ENCODE data around the gene PAEP.

Gene PAEP

DNA sequence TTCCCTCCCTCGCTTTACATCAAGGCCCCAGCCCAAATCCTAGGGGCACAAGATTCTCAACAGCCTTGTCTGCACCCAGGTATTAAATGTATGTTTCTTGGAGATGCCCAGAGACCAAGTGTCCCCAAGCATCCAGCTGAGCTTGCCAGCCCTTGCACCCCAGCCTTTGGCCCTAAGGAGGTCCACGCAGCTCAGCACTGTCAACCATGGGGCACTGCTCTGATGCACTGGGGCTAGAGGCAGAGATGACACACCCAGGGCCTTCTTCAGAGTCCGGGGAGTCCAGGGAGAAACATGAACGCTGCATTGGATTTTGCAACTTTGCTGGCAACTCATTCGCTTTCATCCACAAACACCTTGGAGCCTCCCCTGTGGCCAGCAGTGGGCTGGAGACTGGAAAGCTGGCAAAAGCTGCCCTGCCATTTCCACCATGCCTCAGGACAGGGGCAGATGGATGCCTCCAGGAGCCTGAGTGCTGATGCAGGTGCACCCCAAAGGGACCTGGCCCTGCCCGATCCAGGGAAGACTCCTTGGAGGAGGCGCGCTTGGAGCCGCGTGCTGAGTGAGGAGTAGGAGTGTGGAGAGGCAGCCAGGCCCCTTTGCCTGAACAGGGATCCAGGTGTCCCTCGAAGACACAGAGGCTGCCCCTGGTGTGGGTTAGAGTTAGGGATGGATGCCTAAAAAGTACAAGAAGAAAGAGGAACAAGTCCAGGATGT lies 19.3 kb downstream of the PAEP start:
- no peak overlapping the region for H3K9ac ChIP-seq (ENCODE audit: low read length)
- H3K4me3 ChIP-seq (ENCODE audit: low read depth, low read length): no peak overlapping the region
- peaks cover 13% of the 10 kb centered on the region for H3K9me3 ChIP-seq (ENCODE audit: control insufficient read depth, insufficient read depth, low read depth, low read length)
- no peaks in the 10 kb centered on the region for H3K4me1 ChIP-seq (ENCODE audit: control insufficient read depth, insufficient read depth, low read length)
- no peaks in the 10 kb centered on the region for H3K36me3 ChIP-seq (ENCODE audit: control insufficient read depth, insufficient read depth, low read length)
- H3K27me3 ChIP-seq (ENCODE audit: control insufficient read depth, insufficient read depth, low read length): no peaks in the 10 kb centered on the region
- no peak overlapping the region for H3K27ac ChIP-seq (ENCODE audit: low read depth, low read length)

DNA sequence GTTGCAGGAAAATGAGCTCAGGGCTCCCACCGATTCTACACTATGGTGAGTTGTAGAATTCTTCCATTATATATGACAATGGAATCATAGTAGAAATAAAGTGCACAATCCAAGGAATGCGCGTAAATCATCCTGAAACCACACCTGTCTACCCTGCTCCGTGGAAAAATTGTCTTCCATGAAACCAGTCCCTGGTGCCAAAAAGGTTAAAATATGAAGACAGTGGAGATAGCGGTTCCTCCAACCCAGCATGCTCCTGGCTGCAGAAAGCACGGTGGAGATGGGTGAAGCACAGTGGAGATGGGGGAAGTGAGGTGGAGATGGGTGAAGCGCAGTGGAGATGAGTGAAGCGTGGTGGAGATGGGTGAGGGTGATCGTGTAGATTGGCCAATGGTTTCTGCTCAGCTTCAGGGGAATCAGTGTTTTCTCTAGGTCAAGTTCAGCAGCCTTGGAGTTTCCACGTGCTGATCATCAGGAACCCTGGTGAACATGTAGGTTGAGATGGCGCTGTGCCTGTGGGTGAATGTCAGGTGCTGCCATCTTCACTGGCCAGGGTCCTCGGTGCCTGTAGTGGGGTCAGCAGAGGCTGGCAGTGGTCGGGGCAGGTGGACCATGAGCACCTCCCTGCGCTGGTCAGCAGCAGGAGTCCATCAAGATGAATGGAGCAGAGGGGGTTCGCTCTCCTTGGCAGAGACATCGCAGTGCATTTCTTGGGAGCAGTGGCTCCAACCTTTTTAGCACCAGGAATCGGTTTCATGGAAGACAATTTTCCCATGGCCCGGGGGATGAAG lies 20.3 kb downstream of the PAEP start:
- Histone ChIP-seq H3K4me3 (ENCODE audit: low read depth, low read length) (no peak overlapping the region), H3K27me3 (ENCODE audit: control insufficient read depth, insufficient read depth, low read length) (no peaks in the 10 kb centered on the region), H3K9me3 (ENCODE audit: control insufficient read depth, insufficient read depth, low read depth, low read length) (peaks cover 13% of the 10 kb centered on the region), H3K9ac (ENCODE audit: low read length) (no peak overlapping the region), H3K36me3 (ENCODE audit: control insufficient read depth, insufficient read depth, low read length) (no peaks in the 10 kb centered on the region), H3K27ac (ENCODE audit: low read depth, low read length) (no peak overlapping the region), H3K4me1 (ENCODE audit: control insufficient read depth, insufficient read depth, low read length) (no peaks in the 10 kb centered on the region)

DNA sequence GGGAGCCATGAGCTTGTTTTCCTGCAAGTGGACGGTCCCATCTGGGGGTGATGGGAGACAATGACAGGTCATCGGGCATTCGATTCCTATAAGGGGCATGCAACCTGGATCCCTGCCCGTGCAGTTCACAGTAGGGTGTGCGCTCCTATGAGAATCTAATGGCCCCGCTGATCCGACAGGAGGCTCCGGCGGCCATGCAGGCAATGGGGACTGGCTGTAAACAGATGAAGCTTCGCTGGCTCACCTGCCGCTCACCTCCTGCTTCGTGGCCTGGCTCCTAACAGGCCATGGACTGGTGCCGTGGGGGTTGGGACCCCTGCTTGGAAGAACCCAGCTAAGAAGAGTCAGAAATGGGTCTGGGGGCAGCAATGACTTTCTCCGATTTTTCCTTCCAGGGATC lies 21.0 kb downstream of the PAEP start:
- Histone ChIP-seq H3K9me3 (ENCODE audit: control insufficient read depth, insufficient read depth, low read depth, low read length) (peaks cover 13% of the 10 kb centered on the region), H3K4me1 (ENCODE audit: control insufficient read depth, insufficient read depth, low read length) (no peaks in the 10 kb centered on the region), H3K9ac (ENCODE audit: low read length) (no peak overlapping the region), H3K27me3 (ENCODE audit: control insufficient read depth, insufficient read depth, low read length) (no peaks in the 10 kb centered on the region), H3K36me3 (ENCODE audit: control insufficient read depth, insufficient read depth, low read length) (no peaks in the 10 kb centered on the region), H3K27ac (ENCODE audit: low read depth, low read length) (no peak overlapping the region), H3K4me3 (ENCODE audit: low read depth, low read length) (no peak overlapping the region)

DNA sequence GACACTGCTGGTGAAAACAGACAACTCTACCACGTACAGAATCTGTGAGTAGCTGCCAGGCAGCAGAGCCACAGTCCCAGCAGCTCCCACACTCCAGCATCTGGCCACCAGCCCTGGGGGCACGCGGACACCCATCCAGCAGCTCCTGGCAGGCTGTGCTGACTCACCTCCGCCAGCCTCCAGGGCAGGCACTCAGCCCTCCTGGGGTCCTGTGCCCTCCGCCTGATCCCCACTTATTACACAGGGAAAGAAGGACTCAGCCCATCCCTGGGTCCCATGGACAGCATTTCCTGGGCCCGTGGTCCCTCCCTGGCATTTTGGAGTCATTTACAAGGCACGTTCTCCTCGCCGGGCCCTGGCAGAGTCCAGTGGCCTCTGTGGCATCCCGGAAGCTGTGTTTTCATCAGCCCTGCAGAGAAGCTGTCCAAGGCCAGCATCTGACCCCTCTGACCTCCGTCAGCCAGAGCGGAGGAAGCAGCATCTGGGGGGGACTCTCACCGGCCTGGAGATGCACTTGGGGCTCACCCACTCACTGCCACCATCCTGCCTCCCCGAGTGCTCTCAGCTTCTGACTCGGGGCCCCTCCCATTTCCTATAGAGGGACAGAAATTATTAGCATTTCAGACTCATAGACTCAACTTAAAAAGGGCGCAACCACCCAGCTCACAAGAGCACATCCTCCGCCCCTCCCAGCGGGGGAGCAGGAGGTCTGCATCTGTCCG lies 21.6 kb downstream of the PAEP start:
- Histone ChIP-seq H3K4me1 (ENCODE audit: control insufficient read depth, insufficient read depth, low read length) (no peaks in the 10 kb centered on the region), H3K36me3 (ENCODE audit: control insufficient read depth, insufficient read depth, low read length) (no peaks in the 10 kb centered on the region), H3K9me3 (ENCODE audit: control insufficient read depth, insufficient read depth, low read depth, low read length) (peaks cover 13% of the 10 kb centered on the region), H3K4me3 (ENCODE audit: low read depth, low read length) (no peak overlapping the region), H3K9ac (ENCODE audit: low read length) (no peak overlapping the region), H3K27me3 (ENCODE audit: control insufficient read depth, insufficient read depth, low read length) (no peaks in the 10 kb centered on the region), H3K27ac (ENCODE audit: low read depth, low read length) (no peak overlapping the region)

DNA sequence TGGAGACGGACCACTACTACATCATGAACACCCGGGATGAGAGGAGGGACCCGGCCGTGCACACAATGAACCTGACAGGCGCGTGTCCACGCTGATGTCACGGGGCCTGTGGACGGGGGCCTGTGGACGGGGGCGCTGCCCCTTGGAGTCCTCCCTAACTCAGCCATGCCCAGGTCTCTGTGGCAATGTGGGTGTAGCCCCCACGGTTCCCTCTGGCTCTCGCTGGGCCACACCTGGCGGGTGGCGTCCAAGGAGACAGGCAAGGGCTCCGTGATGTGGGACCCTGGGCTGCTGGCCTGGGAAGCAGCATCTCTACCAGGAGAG lies 22.1 kb downstream of the PAEP start:
- H3K36me3 ChIP-seq (ENCODE audit: control insufficient read depth, insufficient read depth, low read length): no peaks in the 10 kb centered on the region
- H3K9ac ChIP-seq (ENCODE audit: low read length): no peak overlapping the region
- H3K9me3 ChIP-seq (ENCODE audit: control insufficient read depth, insufficient read depth, low read depth, low read length): peaks cover 13% of the 10 kb centered on the region
- no peaks in the 10 kb centered on the region for H3K27me3 ChIP-seq (ENCODE audit: control insufficient read depth, insufficient read depth, low read length)
- H3K4me3 ChIP-seq (ENCODE audit: low read depth, low read length): no peak overlapping the region
- H3K4me1 ChIP-seq (ENCODE audit: control insufficient read depth, insufficient read depth, low read length): no peaks in the 10 kb centered on the region
- H3K27ac ChIP-seq (ENCODE audit: low read depth, low read length): no peak overlapping the region

DNA sequence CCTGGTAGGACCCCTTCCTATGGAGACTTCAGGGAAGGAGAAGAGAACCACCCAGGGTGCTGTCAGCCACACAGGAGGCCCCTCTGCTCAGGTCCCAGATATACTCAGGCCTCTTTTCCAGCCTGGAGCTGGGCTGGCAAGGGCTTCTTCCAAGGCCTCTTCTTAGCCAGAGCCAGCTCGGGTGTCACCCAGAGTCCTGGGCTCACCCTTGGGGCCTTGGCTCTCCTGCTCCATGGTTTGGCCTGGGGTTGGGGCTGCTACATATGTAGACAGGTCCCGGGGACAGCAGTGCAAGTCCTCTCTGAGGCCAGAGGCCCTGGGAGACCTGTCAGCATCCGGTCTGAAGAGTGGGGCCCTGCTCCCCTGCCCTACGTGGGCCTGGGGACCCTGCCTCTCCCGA lies 22.8 kb downstream of the PAEP start:
- H3K9me3 ChIP-seq (ENCODE audit: control insufficient read depth, insufficient read depth, low read depth, low read length): peaks cover 13% of the 10 kb centered on the region
- H3K9ac ChIP-seq (ENCODE audit: low read length): no peak overlapping the region
- H3K4me1 ChIP-seq (ENCODE audit: control insufficient read depth, insufficient read depth, low read length): no peaks in the 10 kb centered on the region
- H3K27ac ChIP-seq (ENCODE audit: low read depth, low read length): no peak overlapping the region
- no peaks in the 10 kb centered on the region for H3K27me3 ChIP-seq (ENCODE audit: control insufficient read depth, insufficient read depth, low read length)
- H3K36me3 ChIP-seq (ENCODE audit: control insufficient read depth, insufficient read depth, low read length): no peaks in the 10 kb centered on the region
- no peak overlapping the region for H3K4me3 ChIP-seq (ENCODE audit: low read depth, low read length)

DNA sequence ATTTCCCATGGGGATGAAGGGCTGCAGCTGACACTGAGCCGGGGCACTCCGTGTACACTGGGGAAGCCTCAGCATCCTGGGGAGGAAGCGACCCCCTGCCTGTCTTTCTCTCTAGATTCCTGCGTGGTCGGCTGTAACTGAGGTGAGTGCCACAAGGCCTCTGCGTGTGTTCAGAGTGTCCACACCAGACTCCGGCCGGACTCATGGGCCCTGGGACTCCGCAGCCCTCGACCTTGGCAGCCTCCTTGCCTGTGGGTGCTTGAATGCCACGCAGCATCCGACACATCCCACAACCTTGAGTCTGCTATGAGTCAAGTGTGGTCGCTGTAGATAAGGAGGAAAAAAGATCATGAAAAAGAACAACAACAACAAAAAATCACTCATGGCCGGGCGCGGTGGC lies 23.4 kb downstream of the PAEP start:
- Histone ChIP-seq H3K27me3 (ENCODE audit: control insufficient read depth, insufficient read depth, low read length) (no peaks in the 10 kb centered on the region), H3K9ac (ENCODE audit: low read length) (no peak overlapping the region), H3K9me3 (ENCODE audit: control insufficient read depth, insufficient read depth, low read depth, low read length) (peaks cover 11% of the 10 kb centered on the region)

DNA sequence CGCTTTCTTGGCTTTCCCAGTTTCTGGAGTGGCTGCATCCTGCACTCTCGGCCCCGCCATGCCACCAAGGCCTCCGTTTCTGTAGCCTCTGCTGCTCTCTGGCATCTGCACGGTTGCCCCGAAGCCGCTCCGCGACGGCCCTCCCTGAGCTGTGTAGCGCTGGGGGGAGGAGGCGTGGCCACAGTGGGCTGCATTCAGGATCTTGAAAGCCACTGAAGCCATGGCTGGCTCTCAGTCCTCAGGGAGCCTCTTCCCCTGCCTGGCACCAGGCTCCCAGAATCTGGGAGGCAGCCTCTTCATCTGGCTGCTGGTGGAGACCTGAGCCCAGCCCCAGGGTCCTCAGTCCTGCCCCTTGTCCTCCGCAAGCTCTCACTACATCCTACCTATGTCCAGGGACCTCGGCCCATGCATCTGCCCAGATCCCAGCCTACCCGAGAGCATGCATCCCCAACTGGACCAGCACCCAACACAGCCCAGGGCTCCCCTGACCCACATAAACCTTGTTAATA lies 25.1 kb downstream of the PAEP start:
- Histone ChIP-seq H3K9ac (ENCODE audit: low read length) (no peak overlapping the region), H3K9me3 (ENCODE audit: control insufficient read depth, insufficient read depth, low read depth, low read length) (peaks cover 4% of the 10 kb centered on the region; the same call in 1 of the 2 replicates), H3K27ac (ENCODE audit: low read depth, low read length) (no peak overlapping the region), H3K36me3 (ENCODE audit: control insufficient read depth, insufficient read depth, low read length) (no peaks in the 10 kb centered on the region), H3K4me1 (ENCODE audit: control insufficient read depth, insufficient read depth, low read length) (no peaks in the 10 kb centered on the region), H3K4me3 (ENCODE audit: low read depth, low read length) (no peak overlapping the region), H3K27me3 (ENCODE audit: control insufficient read depth, insufficient read depth, low read length) (no peaks in the 10 kb centered on the region)

More for the DNA sequence above, 23.4 kb downstream of the PAEP start:
- Histone ChIP-seq H3K4me1 (ENCODE audit: control insufficient read depth, insufficient read depth, low read length) (no peaks in the 10 kb centered on the region), H3K36me3 (ENCODE audit: control insufficient read depth, insufficient read depth, low read length) (no peaks in the 10 kb centered on the region), H3K4me3 (ENCODE audit: low read depth, low read length) (no peak overlapping the region), H3K27ac (ENCODE audit: low read depth, low read length) (no peak overlapping the region)

DNA sequence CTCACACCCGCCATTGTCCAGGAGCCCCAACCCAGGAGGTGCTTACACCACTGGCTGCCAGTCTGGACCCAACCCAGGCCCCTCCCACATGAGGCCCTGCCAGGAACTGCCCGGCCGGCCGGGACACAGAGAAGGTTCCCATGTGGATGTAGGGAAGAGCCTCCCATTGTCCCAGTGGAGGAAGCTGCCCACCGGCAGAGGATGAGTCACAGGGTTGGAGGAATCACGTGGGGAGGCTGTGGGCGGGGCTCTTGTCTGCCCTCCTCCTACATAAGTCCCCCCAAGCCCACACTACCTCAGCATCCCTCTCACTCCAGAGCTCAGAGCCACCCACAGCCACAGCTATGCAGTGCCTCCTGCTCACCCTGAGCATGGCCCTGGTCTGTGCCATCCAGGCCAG lies 26.1 kb downstream of the PAEP start:
- Histone ChIP-seq H3K27ac (ENCODE audit: low read depth, low read length) (no peak overlapping the region), H3K9ac (ENCODE audit: low read length) (no peak overlapping the region), H3K4me3 (ENCODE audit: low read depth, low read length) (no peak overlapping the region), H3K27me3 (ENCODE audit: control insufficient read depth, insufficient read depth, low read length) (no peaks in the 10 kb centered on the region), H3K9me3 (ENCODE audit: control insufficient read depth, insufficient read depth, low read depth, low read length) (no peaks in the 10 kb centered on the region), H3K4me1 (ENCODE audit: control insufficient read depth, insufficient read depth, low read length) (no peaks in the 10 kb centered on the region), H3K36me3 (ENCODE audit: control insufficient read depth, insufficient read depth, low read length) (no peaks in the 10 kb centered on the region)

DNA sequence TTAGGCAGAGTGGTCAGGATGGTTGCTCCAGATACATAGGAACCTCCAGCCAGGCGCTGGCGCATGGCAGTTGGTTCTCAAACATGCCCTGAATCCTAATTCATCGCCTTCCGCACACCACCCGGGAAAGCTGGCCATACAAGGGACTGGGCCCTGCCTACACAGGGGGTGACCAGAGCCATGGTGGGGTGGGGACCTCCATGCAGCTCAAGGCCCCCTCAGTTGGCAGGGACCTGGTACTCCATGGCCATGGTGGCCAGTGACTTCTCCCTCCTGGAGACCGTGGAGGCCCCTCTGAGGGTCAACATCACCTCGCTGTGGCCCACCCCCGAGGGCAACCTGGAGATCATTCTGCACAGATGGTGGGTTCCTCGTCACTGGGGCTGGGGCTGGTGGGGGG lies 26.8 kb downstream of the PAEP start:
- no peaks in the 10 kb centered on the region for H3K27me3 ChIP-seq (ENCODE audit: control insufficient read depth, insufficient read depth, low read length)
- H3K36me3 ChIP-seq (ENCODE audit: control insufficient read depth, insufficient read depth, low read length): no peaks in the 10 kb centered on the region
- no peak overlapping the region for H3K9ac ChIP-seq (ENCODE audit: low read length)
- no peaks in the 10 kb centered on the region for H3K9me3 ChIP-seq (ENCODE audit: control insufficient read depth, insufficient read depth, low read depth, low read length)
- no peak overlapping the region for H3K27ac ChIP-seq (ENCODE audit: low read depth, low read length)
- no peaks in the 10 kb centered on the region for H3K4me1 ChIP-seq (ENCODE audit: control insufficient read depth, insufficient read depth, low read length)
- H3K4me3 ChIP-seq (ENCODE audit: low read depth, low read length): no peak overlapping the region

Measured in HUES6 (cell line).